ENCODE results near the gene CARHSP1. TPM values are rescaled to one million over a fixed set of nuclear protein-coding genes. Genes with fewer than 3 reads are reported as not detected.
A peak's percentile ranks its signal among the peaks of the same experiment; 100 is the strongest.
"Not testable (repeated sequence)": the region's sequence is repeated elsewhere in the genome, so short reads cannot be mapped to it uniquely, and the experiment has no call there.

Gene CARHSP1
- polyA plus RNA-seq, 3 donors = 32.0 to 60.3 (median 52.0) TPM

DNA sequence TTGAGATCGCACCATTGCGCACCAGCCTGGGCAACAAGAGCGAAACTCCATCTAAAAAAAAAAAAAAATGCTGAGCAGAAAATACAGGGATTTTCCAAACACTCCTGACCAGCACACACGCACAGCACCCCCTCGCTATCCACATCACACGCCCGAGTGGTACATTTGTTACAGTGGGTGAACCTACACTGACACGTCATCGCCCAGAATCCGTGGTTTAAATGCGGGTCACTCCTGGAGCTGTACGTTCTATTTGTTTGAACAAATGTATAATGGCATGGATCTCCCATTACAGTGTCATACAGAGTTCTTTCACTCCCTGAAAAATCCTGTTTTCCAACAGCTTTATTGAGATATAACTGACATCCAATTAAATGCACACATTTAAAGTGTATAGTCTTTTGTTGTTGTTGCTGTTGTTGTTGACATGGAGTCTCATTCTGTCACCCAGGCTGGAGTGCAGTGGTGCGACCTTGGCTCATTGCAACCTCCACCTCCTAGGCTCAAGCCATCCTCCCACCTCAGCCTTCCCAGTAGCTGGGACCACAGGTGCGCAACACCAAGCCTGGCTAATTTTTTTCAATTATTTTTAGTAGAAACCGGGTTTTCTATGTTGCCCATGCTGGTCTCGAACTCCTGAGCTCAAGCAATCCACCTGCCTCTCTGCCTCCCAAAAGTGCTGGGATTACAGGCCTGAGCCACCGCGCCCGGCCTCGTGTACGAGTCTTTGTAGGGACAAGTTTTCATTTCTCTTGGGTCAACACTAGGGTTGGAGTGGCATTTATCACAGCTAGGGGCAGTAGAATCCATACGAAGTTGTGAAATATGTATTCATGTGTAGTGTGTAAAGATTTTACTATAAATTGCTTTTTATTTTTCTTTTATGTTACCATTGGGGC lies 4.4 kb upstream of the CARHSP1 start:
- H3K36me3 Mint-ChIP-seq = no peaks in the 10 kb centered on the region
- H3K4me3 Mint-ChIP-seq = no peak overlapping the region
- H3K27me3 Mint-ChIP-seq (ENCODE audit: low read depth in 3 of 3) = peaks cover 1 to 7% (median 3%) of the 10 kb centered on the region in 3 donors
- DNase-seq = no peak
- Histone ChIP-seq H3K9ac (ENCODE audit: insufficient read depth, low read length, poor library complexity, severe bottlenecking) (no peak overlapping the region), H3K4me3 (replicated peaks in 1 of 3; ENCODE audit: low read depth in 2 of 3, low read length in 3 of 3) (no peak overlapping the region), H4K20me1 (ENCODE audit: insufficient read depth, low read length) (peaks cover 3% of the 10 kb centered on the region), H3K27me3 (ENCODE audit: control insufficient read depth in 2 of 2, insufficient read depth in 2 of 2, low read length in 2 of 2) (no peaks in the 10 kb centered on the region), H3K27ac (ENCODE audit: low read depth in 1 of 2, low read length in 2 of 2) (no peak overlapping the region), H3K4me1 (ENCODE audit: control insufficient read depth in 1 of 2, insufficient read depth in 2 of 2, low read length in 2 of 2) (peaks cover 22 to 34% of the 10 kb centered on the region in 2 donors), H3K9me3 (replicated peaks in 1 of 2; ENCODE audit: control insufficient read depth in 1 of 2, insufficient read depth in 1 of 2, low read length in 2 of 2) (no peaks in the 10 kb centered on the region), H3K4me2 (replicated peaks; ENCODE audit: extremely low read depth, low read length, poor library complexity, severe bottlenecking) (no peak overlapping the region), H3K79me2 (ENCODE audit: insufficient read depth, low read length) (peaks cover under 1% of the 10 kb centered on the region), H2AFZ (ENCODE audit: insufficient read depth, low read depth, low read length, poor library complexity, severe bottlenecking) (no peak overlapping the region), H3K36me3 (replicated peaks in 1 of 2; ENCODE audit: control insufficient read depth in 1 of 2, insufficient read depth in 2 of 2, low read length in 2 of 2) (no peaks in the 10 kb centered on the region)
- intact Hi-C loops (cut with micrococcal nuclease) = no loop called here
- H3K27ac Mint-ChIP-seq = no peak overlapping the region
- TF ChIP-seq, protein P1, sequence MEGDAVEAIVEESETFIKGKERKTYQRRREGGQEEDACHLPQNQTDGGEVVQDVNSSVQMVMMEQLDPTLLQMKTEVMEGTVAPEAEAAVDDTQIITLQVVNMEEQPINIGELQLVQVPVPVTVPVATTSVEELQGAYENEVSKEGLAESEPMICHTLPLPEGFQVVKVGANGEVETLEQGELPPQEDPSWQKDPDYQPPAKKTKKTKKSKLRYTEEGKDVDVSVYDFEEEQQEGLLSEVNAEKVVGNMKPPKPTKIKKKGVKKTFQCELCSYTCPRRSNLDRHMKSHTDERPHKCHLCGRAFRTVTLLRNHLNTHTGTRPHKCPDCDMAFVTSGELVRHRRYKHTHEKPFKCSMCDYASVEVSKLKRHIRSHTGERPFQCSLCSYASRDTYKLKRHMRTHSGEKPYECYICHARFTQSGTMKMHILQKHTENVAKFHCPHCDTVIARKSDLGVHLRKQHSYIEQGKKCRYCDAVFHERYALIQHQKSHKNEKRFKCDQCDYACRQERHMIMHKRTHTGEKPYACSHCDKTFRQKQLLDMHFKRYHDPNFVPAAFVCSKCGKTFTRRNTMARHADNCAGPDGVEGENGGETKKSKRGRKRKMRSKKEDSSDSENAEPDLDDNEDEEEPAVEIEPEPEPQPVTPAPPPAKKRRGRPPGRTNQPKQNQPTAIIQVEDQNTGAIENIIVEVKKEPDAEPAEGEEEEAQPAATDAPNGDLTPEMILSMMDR (IDR thresholded peaks at IDR 0.05) = peak; percentile 45
- WGBS (ENCODE audit: insufficient coverage) = 91% methylated on average over 17 of the region's 22 CpGs
- no peaks in the 10 kb centered on the region for H3K9me3 Mint-ChIP-seq
- H3K4me1 Mint-ChIP-seq = peaks cover 25% of the 10 kb centered on the region

GRCh38 chr16:8872071-8872470 lies 3.3 kb upstream of the CARHSP1 start:
- TF ChIP-seq, protein P1 (IDR thresholded peaks at IDR 0.05) = no peak
- Histone ChIP-seq H3K79me2 (ENCODE audit: insufficient read depth, low read length) (peaks cover 12% of the 10 kb centered on the region), H3K4me3 (replicated peaks in 1 of 3; ENCODE audit: low read depth in 2 of 3, low read length in 3 of 3) (no peak overlapping the region), H4K20me1 (ENCODE audit: insufficient read depth, low read length) (peaks cover 14% of the 10 kb centered on the region), H3K9ac (ENCODE audit: insufficient read depth, low read length, poor library complexity, severe bottlenecking) (no peak overlapping the region), H3K4me2 (replicated peaks; ENCODE audit: extremely low read depth, low read length, poor library complexity, severe bottlenecking) (no peak overlapping the region), H3K9me3 (replicated peaks in 1 of 2; ENCODE audit: control insufficient read depth in 1 of 2, insufficient read depth in 1 of 2, low read length in 2 of 2) (no peaks in the 10 kb centered on the region), H3K27ac (ENCODE audit: low read depth in 1 of 2, low read length in 2 of 2) (no peak overlapping the region), H3K36me3 (replicated peaks in 1 of 2; ENCODE audit: control insufficient read depth in 1 of 2, insufficient read depth in 2 of 2, low read length in 2 of 2) (no peaks in the 10 kb centered on the region), H2AFZ (ENCODE audit: insufficient read depth, low read depth, low read length, poor library complexity, severe bottlenecking) (no peak overlapping the region), H3K27me3 (ENCODE audit: control insufficient read depth in 2 of 2, insufficient read depth in 2 of 2, low read length in 2 of 2) (no peaks in the 10 kb centered on the region), H3K4me1 (ENCODE audit: control insufficient read depth in 1 of 2, insufficient read depth in 2 of 2, low read length in 2 of 2) (peaks cover 33 to 46% of the 10 kb centered on the region in 2 donors)
- WGBS (ENCODE audit: insufficient coverage) = 94% methylated on average over 5 of the region's 5 CpGs
- H3K27me3 Mint-ChIP-seq (ENCODE audit: low read depth in 3 of 3) = peaks cover 1 to 5% (median 2%) of the 10 kb centered on the region in 3 donors
- no peak overlapping the region for H3K27ac Mint-ChIP-seq
- no peak overlapping the region for H3K4me3 Mint-ChIP-seq
- intact Hi-C loops (cut with micrococcal nuclease) = no loop called here
- H3K36me3 Mint-ChIP-seq = peaks cover 0 to 1% of the 10 kb centered on the region in 2 donors
- no peaks in the 10 kb centered on the region for H3K9me3 Mint-ChIP-seq
- DNase-seq = no peak
- H3K4me1 Mint-ChIP-seq = peaks cover 33% of the 10 kb centered on the region

- not testable (repeated sequence) for H3K4me3 Mint-ChIP-seq; H3K36me3 Mint-ChIP-seq; H3K9ac ChIP-seq (ENCODE audit: insufficient read depth, low read length, poor library complexity, severe bottlenecking); H3K9me3 ChIP-seq (replicated peaks in 1 of 2; ENCODE audit: control insufficient read depth in 1 of 2, insufficient read depth in 1 of 2, low read length in 2 of 2); H3K36me3 ChIP-seq (replicated peaks in 1 of 2; ENCODE audit: control insufficient read depth in 1 of 2, insufficient read depth in 2 of 2, low read length in 2 of 2); H3K27ac ChIP-seq (ENCODE audit: low read depth in 1 of 2, low read length in 2 of 2); H3K9me3 Mint-ChIP-seq; DNase-seq; H3K27me3 Mint-ChIP-seq (ENCODE audit: low read depth in 3 of 3); H3K27me3 ChIP-seq (ENCODE audit: control insufficient read depth in 2 of 2, insufficient read depth in 2 of 2, low read length in 2 of 2)
- H3K4me3 ChIP-seq (replicated peaks in 1 of 3; ENCODE audit: low read depth in 2 of 3, low read length in 3 of 3) = peak overlapping the region in 1 of 3 experiments; percentile 90
- peaks cover 34% of the 10 kb centered on the region for H3K79me2 ChIP-seq (ENCODE audit: insufficient read depth, low read length)
- H3K4me1 ChIP-seq (ENCODE audit: control insufficient read depth in 1 of 2, insufficient read depth in 2 of 2, low read length in 2 of 2) = peaks cover 38 to 58% of the 10 kb centered on the region in 2 donors
- peak overlapping the region; percentile 63 for H2AFZ ChIP-seq (ENCODE audit: insufficient read depth, low read depth, low read length, poor library complexity, severe bottlenecking)
- Mint-ChIP-seq H3K27ac (peak overlapping the region in 4 of 7 donors; percentile 48 to 83 (median 62)), H3K4me1 (peaks cover 48% of the 10 kb centered on the region)
- intact Hi-C loops (cut with micrococcal nuclease) = loop anchor here (5.0 to 10.0 kb wide), 2 partner anchors 73 to 195 kb away; partner anchors contain the start of genes ABAT (in 1 of the 2), PMM2 (in 1 of the 2) and TMEM186 (in 1 of the 2)
- 93% methylated on average over 10 of the region's 10 CpGs for WGBS (ENCODE audit: insufficient coverage)
- peaks cover 36% of the 10 kb centered on the region for H4K20me1 ChIP-seq (ENCODE audit: insufficient read depth, low read length)
- H3K4me2 ChIP-seq (replicated peaks; ENCODE audit: extremely low read depth, low read length, poor library complexity, severe bottlenecking) = peak overlapping the region; percentile 78
Measured at GRCh38 chr16:8869988-8870241, 1.1 kb upstream of the CARHSP1 start.
